Measurements from ENCODE around the gene BANF1. TPM values are rescaled to one million over a fixed set of nuclear protein-coding genes. Genes with fewer than 3 reads are reported as not detected.
A peak's percentile ranks its signal among the peaks of the same experiment; 100 is the strongest.

BANF1 gene
- total and polyA plus RNA-seq, 4 experiments from 2014 or later: 90.8 to 163 (median 126) TPM

DNA sequence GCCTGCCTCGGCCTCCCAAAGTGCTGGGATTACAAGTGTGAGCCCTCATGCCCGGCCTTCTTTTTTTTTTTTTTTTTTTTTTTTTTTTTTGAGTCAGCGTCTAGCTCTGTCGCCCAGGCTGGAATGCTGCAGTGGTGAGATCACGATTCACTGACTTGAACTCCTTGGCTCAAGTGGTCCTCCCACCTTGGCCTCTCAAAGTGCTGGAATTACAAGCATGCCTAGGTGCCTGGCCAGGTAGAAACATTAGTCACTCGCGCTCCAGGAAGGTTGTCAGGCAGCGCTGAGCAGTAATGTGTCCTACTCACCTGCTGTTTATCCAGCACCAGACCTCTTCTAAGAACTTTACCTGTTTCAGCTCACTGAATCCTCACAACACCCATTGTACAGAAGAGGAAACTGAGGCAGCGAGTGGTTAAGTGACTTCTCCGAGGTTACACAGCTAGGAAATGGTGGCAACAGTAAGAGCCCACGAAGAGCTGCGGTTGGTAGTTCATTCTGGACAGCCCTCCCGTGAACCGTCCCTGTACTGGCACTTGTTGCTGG is 9.0 kb downstream of the BANF1 start:
- H3K36me3 ChIP-seq (ENCODE audit: insufficient read depth, low read length): no peaks in the 10 kb centered on the region
- no peaks in the 10 kb centered on the region for H3K4me1 ChIP-seq (ENCODE audit: insufficient read depth, low read length)
- intact Hi-C loops (cut with micrococcal nuclease): no loop called here
- DNase-seq: no peak
- Mint-ChIP-seq H3K27ac (no peak overlapping the region), H3K27me3 (peaks cover 9 to 14% of the 10 kb centered on the region in 2 donors), H3K4me1 (peaks cover 0 to 5% (median 3%) of the 10 kb centered on the region in 4 donors), H3K4me3 (no peak overlapping the region), H3K36me3 (no peaks in the 10 kb centered on the region), H3K9me3 (no peaks in the 10 kb centered on the region)
- no peak overlapping the region for H3K4me3 ChIP-seq (ENCODE audit: low read length in 2 of 2)
- CTCF ChIA-PET (ENCODE audit: partially characterized antibody): interaction anchor here (2.7 to 3.7 kb wide), 2 partner anchors 11 to 34 kb away, joined by 9 to 16 read pairs; no protein-coding TSS in a partner anchor
- H3K9me3 ChIP-seq (ENCODE audit: control insufficient read depth in 1 of 2, low read length in 2 of 2): no peaks in the 10 kb centered on the region
- peaks cover 13% of the 10 kb centered on the region for H3K27me3 ChIP-seq (ENCODE audit: insufficient read depth, low read length)
- POLR2A ChIA-PET (ENCODE audit: partially characterized antibody): no interaction called here
- no peak overlapping the region for H3K27ac ChIP-seq (ENCODE audit: low read depth, low read length)

GRCh38 chr11:66011785-66012303 is 9.5 kb downstream of the BANF1 start, which contains the start of gene CST6:
Gene CST6 (plus strand): TSS chr11:66012008. CDS start chr11:66012045, 37 bp downstream.
- H3K36me3 Mint-ChIP-seq: no peaks in the 10 kb centered on the region
- no peaks in the 10 kb centered on the region for H3K9me3 Mint-ChIP-seq
- no peak for DNase-seq
- CTCF ChIA-PET (ENCODE audit: partially characterized antibody): interaction anchor here (2.7 to 3.7 kb wide), 2 partner anchors 11 to 33 kb away, joined by 9 to 16 read pairs; no protein-coding TSS in a partner anchor
- intact Hi-C loops (cut with micrococcal nuclease): no loop called here
- H3K4me3 ChIP-seq (ENCODE audit: low read length in 2 of 2): no peak within 1 kb of the TSS
- peaks cover 0 to 5% (median 3%) of the 10 kb centered on the region in 4 donors for H3K4me1 Mint-ChIP-seq
- H3K36me3 ChIP-seq (ENCODE audit: insufficient read depth, low read length): no peaks in the 10 kb centered on the region
- H3K27me3 ChIP-seq (ENCODE audit: insufficient read depth, low read length): peaks cover 13% of the 10 kb centered on the region
- peak within 1 kb of the TSS in 1 of 8 donors; percentile 16 for H3K4me3 Mint-ChIP-seq
- POLR2A ChIA-PET (ENCODE audit: partially characterized antibody): interaction anchor here (0.6 kb wide), 1 partner anchor 159 kb away, joined by 3 read pairs; no protein-coding TSS in a partner anchor
- H3K9me3 ChIP-seq (ENCODE audit: control insufficient read depth in 1 of 2, low read length in 2 of 2): no peaks in the 10 kb centered on the region
- H3K27ac ChIP-seq (ENCODE audit: low read depth, low read length): no peak within 1 kb of the TSS
- peak within 1 kb of the TSS in 1 of 7 donors; percentile 35 for H3K27ac Mint-ChIP-seq
- peaks cover 9 to 14% of the 10 kb centered on the region in 2 donors for H3K27me3 Mint-ChIP-seq
- H3K4me1 ChIP-seq (ENCODE audit: insufficient read depth, low read length): no peaks in the 10 kb centered on the region

DNA sequence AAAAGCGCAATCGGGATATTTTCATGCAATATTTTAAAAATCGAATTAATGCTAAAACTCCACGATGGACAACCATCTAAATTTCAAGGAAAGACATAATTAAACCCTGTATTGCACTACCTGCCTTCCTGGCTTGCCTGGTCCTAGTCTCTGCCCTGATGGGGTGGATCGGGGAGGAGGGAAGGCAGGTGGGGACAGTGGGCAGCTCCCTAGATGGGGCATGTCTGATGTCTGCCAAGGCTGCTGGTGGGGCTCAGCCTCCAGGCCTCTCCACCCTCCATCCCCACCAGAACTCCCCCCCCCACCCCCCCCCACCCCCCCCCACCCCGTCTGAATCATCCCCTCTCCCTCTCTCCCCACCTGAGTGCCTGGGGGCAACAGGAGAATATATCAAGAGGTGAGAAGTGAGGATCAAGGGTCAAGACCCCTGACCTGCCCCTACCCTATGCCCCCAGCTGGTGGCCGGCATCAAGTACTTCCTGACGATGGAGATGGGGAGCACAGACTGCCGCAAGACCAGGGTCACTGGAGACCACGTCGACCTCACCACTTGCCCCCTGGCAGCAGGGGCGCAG is 10.2 kb downstream of the BANF1 start:
- H3K36me3 Mint-ChIP-seq: no peaks in the 10 kb centered on the region
- no peak for DNase-seq
- peak overlapping the region in 1 of 8 donors; percentile 16 for H3K4me3 Mint-ChIP-seq

DNA sequence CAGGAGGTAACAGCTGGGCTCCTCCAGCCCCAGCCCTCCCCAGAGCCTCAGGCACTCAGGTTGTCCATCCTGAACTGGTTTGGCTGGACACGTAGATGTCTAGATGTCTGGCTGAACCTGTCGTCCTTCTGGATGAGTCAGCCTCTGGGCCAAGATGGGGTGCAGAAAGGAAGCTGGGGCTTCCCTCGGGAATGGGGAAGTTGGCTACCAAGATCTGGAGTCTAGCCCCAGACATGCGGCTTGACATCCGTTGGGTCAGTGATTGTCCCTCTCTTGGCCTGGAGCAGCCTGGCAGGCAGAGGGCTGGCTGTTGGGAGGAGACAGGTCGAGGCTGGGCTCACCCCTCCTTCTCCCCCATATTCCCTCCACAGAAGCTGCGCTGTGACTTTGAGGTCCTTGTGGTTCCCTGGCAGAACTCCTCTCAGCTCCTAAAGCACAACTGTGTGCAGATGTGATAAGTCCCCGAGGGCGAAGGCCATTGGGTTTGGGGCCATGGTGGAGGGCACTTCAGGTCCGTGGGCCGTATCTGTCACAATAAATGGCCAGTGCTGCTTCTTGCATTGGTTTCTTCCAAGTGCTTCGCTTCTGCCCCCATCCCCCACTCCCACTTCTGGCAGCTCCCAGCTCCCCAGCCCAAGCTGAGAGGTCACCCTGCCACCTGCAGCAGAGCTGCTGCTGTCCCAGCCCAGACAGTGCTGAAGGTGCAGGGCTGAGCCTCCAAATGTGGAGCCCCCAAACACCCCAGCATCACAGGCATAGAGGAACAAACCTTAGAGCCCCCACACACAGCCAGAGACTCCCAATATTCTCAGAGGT is 10.9 kb downstream of the BANF1 start:
- ChIA-PET CTCF (ENCODE audit: partially characterized antibody) (interaction anchor here (0.6 to 3.7 kb wide), 3 partner anchors 10 to 165 kb away, joined by 3 to 16 read pairs (median 9); no protein-coding TSS in a partner anchor), POLR2A (ENCODE audit: partially characterized antibody) (no interaction called here)
- Histone ChIP-seq H3K4me3 (ENCODE audit: low read length in 2 of 2) (no peak overlapping the region), H3K4me1 (ENCODE audit: insufficient read depth, low read length) (no peaks in the 10 kb centered on the region), H3K27ac (ENCODE audit: low read depth, low read length) (no peak overlapping the region), H3K36me3 (ENCODE audit: insufficient read depth, low read length) (no peaks in the 10 kb centered on the region), H3K27me3 (ENCODE audit: insufficient read depth, low read length) (peaks cover 13% of the 10 kb centered on the region), H3K9me3 (ENCODE audit: control insufficient read depth in 1 of 2, low read length in 2 of 2) (no peaks in the 10 kb centered on the region)
- H3K9me3 Mint-ChIP-seq: no peaks in the 10 kb centered on the region
- no peak overlapping the region for H3K4me3 Mint-ChIP-seq
- H3K27ac Mint-ChIP-seq: no peak overlapping the region
- no peaks in the 10 kb centered on the region for H3K36me3 Mint-ChIP-seq
- no peak for DNase-seq
- H3K4me1 Mint-ChIP-seq: peaks cover 0 to 5% (median 2%) of the 10 kb centered on the region in 4 donors
- intact Hi-C loops (cut with micrococcal nuclease): no loop called here
- H3K27me3 Mint-ChIP-seq: peaks cover 9 to 14% of the 10 kb centered on the region in 2 donors

More for the DNA sequence above, 10.2 kb downstream of the BANF1 start:
- ChIA-PET CTCF (ENCODE audit: partially characterized antibody) (interaction anchor here (0.6 to 3.7 kb wide), 3 partner anchors 10 to 164 kb away, joined by 3 to 16 read pairs (median 9); no protein-coding TSS in a partner anchor), POLR2A (ENCODE audit: partially characterized antibody) (interaction anchor here (0.6 kb wide), 1 partner anchor 158 kb away, joined by 3 read pairs; no protein-coding TSS in a partner anchor)
- H3K4me1 Mint-ChIP-seq: peaks cover 0 to 5% (median 3%) of the 10 kb centered on the region in 4 donors
- Histone ChIP-seq H3K4me3 (ENCODE audit: low read length in 2 of 2) (no peak overlapping the region), H3K9me3 (ENCODE audit: control insufficient read depth in 1 of 2, low read length in 2 of 2) (no peaks in the 10 kb centered on the region), H3K4me1 (ENCODE audit: insufficient read depth, low read length) (no peaks in the 10 kb centered on the region), H3K27me3 (ENCODE audit: insufficient read depth, low read length) (peaks cover 13% of the 10 kb centered on the region), H3K27ac (ENCODE audit: low read depth, low read length) (no peak overlapping the region), H3K36me3 (ENCODE audit: insufficient read depth, low read length) (no peaks in the 10 kb centered on the region)
- no peaks in the 10 kb centered on the region for H3K9me3 Mint-ChIP-seq
- peaks cover 9 to 14% of the 10 kb centered on the region in 2 donors for H3K27me3 Mint-ChIP-seq
- H3K27ac Mint-ChIP-seq: no peak overlapping the region
- intact Hi-C loops (cut with micrococcal nuclease): no loop called here

DNA sequence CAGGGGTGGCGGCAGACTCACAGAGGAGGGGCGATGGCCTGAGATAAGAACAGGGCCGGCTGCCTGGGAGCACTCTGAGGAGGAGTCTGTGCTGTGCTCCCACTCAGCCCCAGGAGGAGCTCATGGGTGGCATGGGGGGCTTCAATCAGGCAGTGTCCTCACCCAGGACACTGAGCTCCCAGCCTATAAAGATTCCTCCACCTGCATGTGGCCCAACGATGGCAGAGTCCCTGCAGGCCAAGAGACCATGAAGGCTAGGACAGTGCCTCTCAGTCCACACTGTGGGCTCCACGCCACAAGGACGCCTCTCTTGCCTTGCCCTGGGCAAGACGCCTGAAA is 11.4 kb downstream of the BANF1 start:
- peaks cover 0 to 5% (median 2%) of the 10 kb centered on the region in 4 donors for H3K4me1 Mint-ChIP-seq
- H3K4me3 Mint-ChIP-seq: no peak overlapping the region
- H3K36me3 ChIP-seq (ENCODE audit: insufficient read depth, low read length): no peaks in the 10 kb centered on the region
- ChIA-PET CTCF (ENCODE audit: partially characterized antibody) (interaction anchor here (0.6 to 3.7 kb wide), 3 partner anchors 9 to 308 kb away, joined by 3 to 16 read pairs (median 9); no protein-coding TSS in a partner anchor), POLR2A (ENCODE audit: partially characterized antibody) (no interaction called here)
- H3K27me3 Mint-ChIP-seq: peaks cover 9 to 14% of the 10 kb centered on the region in 2 donors
- H3K4me1 ChIP-seq (ENCODE audit: insufficient read depth, low read length): no peaks in the 10 kb centered on the region
- no peaks in the 10 kb centered on the region for H3K9me3 ChIP-seq (ENCODE audit: control insufficient read depth in 1 of 2, low read length in 2 of 2)
- intact Hi-C loops (cut with micrococcal nuclease): no loop called here
- H3K36me3 Mint-ChIP-seq: no peaks in the 10 kb centered on the region
- H3K27me3 ChIP-seq (ENCODE audit: insufficient read depth, low read length): peaks cover 13% of the 10 kb centered on the region
- no peak overlapping the region for H3K27ac Mint-ChIP-seq
- H3K27ac ChIP-seq (ENCODE audit: low read depth, low read length): no peak overlapping the region
- H3K4me3 ChIP-seq (ENCODE audit: low read length in 2 of 2): no peak overlapping the region
- no peak for DNase-seq
- no peaks in the 10 kb centered on the region for H3K9me3 Mint-ChIP-seq

DNA sequence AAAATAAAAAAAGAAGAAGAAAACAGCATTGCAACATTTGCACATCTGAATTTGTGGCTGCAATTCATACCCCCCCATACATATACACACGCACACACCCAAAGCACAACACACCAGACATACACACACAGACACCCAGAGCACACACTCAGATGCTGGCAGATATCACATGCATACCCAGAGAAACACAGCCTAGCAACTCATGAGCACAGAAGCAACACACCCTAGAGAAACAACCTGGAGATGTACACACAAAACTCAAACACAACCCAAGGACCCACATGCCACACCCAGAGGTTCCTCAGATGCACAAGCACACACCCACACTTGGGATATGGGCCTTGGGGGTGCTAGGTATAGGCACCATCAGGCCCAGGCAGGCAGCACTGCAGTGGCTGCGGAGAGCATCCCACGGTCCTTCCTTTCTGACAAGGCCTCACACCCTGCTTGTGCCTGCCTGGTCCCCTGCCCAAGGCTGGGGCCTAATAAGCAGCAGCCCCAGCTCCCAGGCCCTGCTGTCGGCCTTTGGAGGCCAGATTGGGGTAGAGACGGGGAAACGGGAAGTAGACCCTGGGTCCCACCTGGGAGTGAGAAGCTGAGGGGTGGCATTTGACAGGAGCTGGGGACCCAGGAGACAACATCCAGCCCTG is 12.6 kb downstream of the BANF1 start:
- CTCF ChIA-PET (ENCODE audit: partially characterized antibody): no interaction called here
- intact Hi-C loops (cut with micrococcal nuclease): no loop called here
- Mint-ChIP-seq H3K27me3 (peaks cover 9 to 14% of the 10 kb centered on the region in 2 donors), H3K36me3 (no peaks in the 10 kb centered on the region), H3K4me3 (no peak overlapping the region), H3K4me1 (peaks cover 0 to 5% (median 2%) of the 10 kb centered on the region in 4 donors), H3K27ac (peak overlapping the region in 1 of 7 donors; percentile 38), H3K9me3 (no peaks in the 10 kb centered on the region)
- H3K27me3 ChIP-seq (ENCODE audit: insufficient read depth, low read length): peaks cover 13% of the 10 kb centered on the region
- H3K4me3 ChIP-seq (ENCODE audit: low read length in 2 of 2): no peak overlapping the region
- H3K27ac ChIP-seq (ENCODE audit: low read depth, low read length): no peak overlapping the region
- DNase-seq: no peak
- H3K4me1 ChIP-seq (ENCODE audit: insufficient read depth, low read length): no peaks in the 10 kb centered on the region
- H3K9me3 ChIP-seq (ENCODE audit: control insufficient read depth in 1 of 2, low read length in 2 of 2): no peaks in the 10 kb centered on the region
- H3K36me3 ChIP-seq (ENCODE audit: insufficient read depth, low read length): no peaks in the 10 kb centered on the region
- POLR2A ChIA-PET (ENCODE audit: partially characterized antibody): no interaction called here
